Measurements from ENCODE around the gene TRIM46.

Gene TRIM46

DNA sequence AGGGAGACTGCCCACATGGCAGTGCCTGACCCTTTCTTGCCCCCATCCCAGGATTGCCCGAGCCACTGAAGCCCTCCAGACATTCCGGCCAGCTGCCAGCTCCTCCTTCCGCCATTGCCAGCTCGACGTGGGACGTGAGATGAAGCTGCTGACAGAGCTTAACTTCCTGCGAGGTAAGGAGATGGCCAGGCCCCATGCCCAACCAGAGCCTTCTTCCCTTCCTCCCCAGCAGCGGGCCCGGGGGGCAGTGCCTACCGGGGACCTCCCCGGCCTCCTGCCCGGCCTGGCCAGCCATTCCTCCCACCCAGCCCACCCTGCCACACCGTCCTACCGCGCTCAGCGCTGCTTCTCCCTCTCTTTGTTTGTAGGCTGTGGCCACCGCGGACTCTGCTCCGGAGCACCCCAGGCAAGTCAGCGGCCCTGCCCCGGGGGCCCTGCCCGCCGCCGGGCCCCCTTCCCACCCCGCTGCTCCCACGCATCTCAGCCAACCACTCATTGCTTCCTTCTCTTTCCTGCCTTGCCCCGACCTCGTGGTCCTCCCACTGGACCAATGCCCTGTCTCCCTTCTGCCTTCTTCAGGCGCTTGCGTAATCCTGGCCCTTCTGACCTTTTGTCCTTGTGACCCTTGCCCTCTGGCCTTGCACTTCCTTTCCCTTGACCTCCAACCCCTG, 4.9 kb downstream of the TRIM46 start:
- H3K27ac ChIP-seq (ENCODE audit: low read depth in 2 of 2, low read length in 2 of 2), result no peak overlapping the region
- peaks cover 0 to 3% of the 10 kb centered on the region in 2 donors for H3K27me3 ChIP-seq (ENCODE audit: control insufficient read depth in 2 of 2, insufficient read depth in 2 of 2, low read length in 2 of 2)
- peaks cover 13 to 16% of the 10 kb centered on the region in 2 donors for H3K4me1 ChIP-seq (ENCODE audit: control insufficient read depth in 2 of 2, insufficient read depth in 2 of 2, low read length in 2 of 2)
- peak overlapping the region in 1 of 2 donors; percentile 7 for H3K4me3 ChIP-seq (ENCODE audit: low read length in 2 of 2)
- H3K9me3 ChIP-seq (ENCODE audit: control insufficient read depth in 2 of 2, low read length in 2 of 2), result no peaks in the 10 kb centered on the region
- no peaks in the 10 kb centered on the region for H3K36me3 ChIP-seq (ENCODE audit: control insufficient read depth in 2 of 2, insufficient read depth in 2 of 2, low read length in 2 of 2)
- H3K9ac ChIP-seq (ENCODE audit: low read depth in 1 of 2, low read length in 2 of 2), result no peak overlapping the region

DNA sequence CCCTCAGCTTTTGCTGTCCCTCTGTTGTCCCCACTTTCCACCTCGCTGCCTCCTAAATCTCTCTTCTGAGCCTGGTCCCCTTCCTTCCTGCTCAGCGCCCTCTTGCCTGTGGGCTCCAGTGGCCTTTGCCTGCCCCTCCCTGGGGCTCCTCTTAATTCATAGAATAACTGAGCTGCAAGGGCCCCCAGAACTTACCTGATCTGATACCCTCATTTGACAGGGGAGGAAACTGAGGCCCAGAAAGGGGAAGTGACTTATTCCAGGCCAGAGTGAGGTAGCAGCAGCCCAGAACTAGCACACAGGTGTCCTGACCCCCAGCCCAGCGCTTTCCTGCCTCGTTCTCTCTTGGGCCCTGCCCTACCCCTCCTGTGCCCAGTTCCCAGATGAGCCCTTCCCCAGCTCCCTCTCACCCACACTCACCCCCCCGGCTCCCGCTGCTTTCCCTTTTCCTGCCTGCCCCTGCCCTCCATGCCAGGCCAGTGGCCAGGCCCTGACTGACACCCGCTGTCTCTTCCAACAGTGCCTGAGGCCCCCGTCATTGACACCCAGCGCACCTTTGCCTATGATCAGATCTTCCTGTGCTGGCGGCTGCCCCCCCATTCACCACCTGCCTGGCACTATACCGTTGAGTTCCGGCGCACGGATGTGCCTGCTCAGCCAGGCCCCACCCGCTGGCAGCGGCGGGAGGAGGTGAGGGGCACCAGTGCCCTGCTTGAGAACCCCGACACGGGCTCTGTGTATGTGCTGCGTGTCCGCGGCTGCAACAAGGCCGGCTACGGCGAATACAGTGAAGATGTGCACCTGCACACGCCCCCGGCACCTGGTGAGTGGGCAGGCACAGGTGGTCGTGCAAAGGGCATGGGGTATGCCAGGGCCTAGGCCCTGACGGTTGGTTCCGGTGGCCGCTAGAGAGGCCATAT, 5.7 kb downstream of the TRIM46 start:
- Histone ChIP-seq H3K36me3 (ENCODE audit: control insufficient read depth in 2 of 2, insufficient read depth in 2 of 2, low read length in 2 of 2) (no peaks in the 10 kb centered on the region), H3K27me3 (ENCODE audit: control insufficient read depth in 2 of 2, insufficient read depth in 2 of 2, low read length in 2 of 2) (no peaks in the 10 kb centered on the region), H3K4me1 (ENCODE audit: control insufficient read depth in 2 of 2, insufficient read depth in 2 of 2, low read length in 2 of 2) (peaks cover 13 to 16% of the 10 kb centered on the region in 2 donors), H3K9ac (ENCODE audit: low read depth in 1 of 2, low read length in 2 of 2) (no peak overlapping the region), H3K27ac (ENCODE audit: low read depth in 2 of 2, low read length in 2 of 2) (no peak overlapping the region), H3K4me3 (ENCODE audit: low read length in 2 of 2) (no peak overlapping the region), H3K9me3 (ENCODE audit: control insufficient read depth in 2 of 2, low read length in 2 of 2) (no peaks in the 10 kb centered on the region)

DNA sequence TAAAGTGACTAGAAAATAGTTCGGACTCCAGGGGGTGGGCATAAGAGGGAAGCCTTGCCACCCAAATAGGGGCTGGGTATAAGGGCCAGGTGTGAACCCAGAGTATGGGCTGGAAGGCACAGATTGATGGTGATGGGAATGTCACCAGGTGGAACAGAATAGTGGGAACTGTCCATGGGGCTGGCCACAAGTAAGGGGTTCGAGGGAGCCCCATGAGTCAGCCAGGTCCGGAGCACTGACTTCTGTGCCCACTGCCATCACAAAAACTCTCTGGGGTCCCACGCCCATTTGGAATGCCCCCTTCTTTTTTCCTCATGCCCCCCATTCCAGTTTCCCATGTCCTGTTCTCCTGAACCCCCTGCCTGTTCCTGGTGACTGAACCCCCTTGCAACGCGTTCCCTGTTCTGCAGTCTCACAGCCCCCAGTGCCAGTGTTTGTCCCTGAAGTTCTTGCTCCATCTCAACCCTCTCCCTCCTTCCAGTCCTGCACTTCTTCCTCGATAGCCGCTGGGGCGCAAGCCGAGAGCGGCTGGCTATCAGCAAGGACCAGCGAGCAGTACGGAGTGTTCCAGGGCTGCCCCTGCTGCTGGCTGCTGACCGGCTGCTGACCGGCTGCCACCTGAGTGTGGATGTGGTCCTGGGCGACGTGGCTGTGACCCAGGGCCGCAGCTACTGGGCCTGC, 7.9 kb downstream of the TRIM46 start:
- Histone ChIP-seq H3K4me3 (ENCODE audit: low read length in 2 of 2) (no peak overlapping the region), H3K4me1 (ENCODE audit: control insufficient read depth in 2 of 2, insufficient read depth in 2 of 2, low read length in 2 of 2) (peaks cover 27 to 34% of the 10 kb centered on the region in 2 donors), H3K27ac (ENCODE audit: low read depth in 2 of 2, low read length in 2 of 2) (no peak overlapping the region), H3K9me3 (ENCODE audit: control insufficient read depth in 2 of 2, low read length in 2 of 2) (no peaks in the 10 kb centered on the region), H3K9ac (ENCODE audit: low read depth in 1 of 2, low read length in 2 of 2) (no peak overlapping the region), H3K27me3 (ENCODE audit: control insufficient read depth in 2 of 2, insufficient read depth in 2 of 2, low read length in 2 of 2) (no peaks in the 10 kb centered on the region), H3K36me3 (ENCODE audit: control insufficient read depth in 2 of 2, insufficient read depth in 2 of 2, low read length in 2 of 2) (peaks cover 0 to 2% of the 10 kb centered on the region in 2 donors)

DNA sequence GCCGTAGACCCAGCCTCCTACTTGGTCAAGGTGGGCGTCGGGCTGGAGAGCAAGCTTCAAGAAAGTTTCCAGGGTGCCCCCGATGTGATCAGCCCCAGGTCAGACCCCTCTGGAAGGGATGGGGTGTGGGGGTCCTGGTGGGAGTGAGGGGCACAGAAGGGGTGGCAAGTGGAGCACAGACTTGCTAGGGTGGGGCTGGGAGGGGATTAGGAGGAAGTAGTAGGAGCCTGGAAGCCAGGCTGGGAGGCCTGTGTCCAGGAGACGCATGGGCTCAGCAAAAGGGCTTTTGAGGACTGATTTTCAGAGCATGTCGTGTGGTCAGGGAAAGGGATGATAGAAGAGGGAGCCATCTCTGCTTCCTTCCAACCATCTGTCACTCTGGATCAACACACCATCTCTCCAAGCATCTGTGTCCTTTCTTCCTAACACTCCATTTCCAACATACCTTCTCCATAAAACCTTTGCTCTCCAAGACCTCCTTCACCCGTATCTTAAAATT, 8.5 kb downstream of the TRIM46 start:
- H3K9ac ChIP-seq (ENCODE audit: low read depth in 1 of 2, low read length in 2 of 2), result no peak overlapping the region
- no peak overlapping the region for H3K27ac ChIP-seq (ENCODE audit: low read depth in 2 of 2, low read length in 2 of 2)
- H3K36me3 ChIP-seq (ENCODE audit: control insufficient read depth in 2 of 2, insufficient read depth in 2 of 2, low read length in 2 of 2), result peaks cover 0 to 2% of the 10 kb centered on the region in 2 donors
- H3K9me3 ChIP-seq (ENCODE audit: control insufficient read depth in 2 of 2, low read length in 2 of 2), result no peaks in the 10 kb centered on the region
- peaks cover 27 to 35% of the 10 kb centered on the region in 2 donors for H3K4me1 ChIP-seq (ENCODE audit: control insufficient read depth in 2 of 2, insufficient read depth in 2 of 2, low read length in 2 of 2)
- H3K4me3 ChIP-seq (ENCODE audit: low read length in 2 of 2), result no peak overlapping the region
- no peaks in the 10 kb centered on the region for H3K27me3 ChIP-seq (ENCODE audit: control insufficient read depth in 2 of 2, insufficient read depth in 2 of 2, low read length in 2 of 2)

DNA sequence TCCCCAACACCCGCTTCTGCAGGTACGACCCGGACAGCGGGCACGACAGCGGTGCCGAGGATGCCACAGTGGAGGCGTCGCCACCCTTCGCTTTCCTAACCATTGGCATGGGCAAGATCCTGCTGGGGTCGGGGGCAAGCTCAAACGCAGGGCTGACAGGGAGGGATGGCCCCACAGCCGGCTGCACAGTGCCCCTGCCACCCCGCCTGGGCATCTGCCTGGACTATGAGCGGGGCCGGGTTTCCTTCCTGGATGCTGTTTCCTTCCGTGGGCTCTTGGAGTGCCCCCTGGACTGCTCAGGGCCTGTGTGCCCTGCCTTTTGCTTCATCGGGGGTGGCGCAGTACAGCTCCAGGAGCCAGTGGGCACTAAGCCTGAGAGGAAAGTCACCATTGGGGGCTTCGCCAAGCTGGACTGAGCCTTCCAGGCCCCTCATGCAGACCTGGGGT, 10.1 kb downstream of the TRIM46 start:
- peaks cover 34 to 39% of the 10 kb centered on the region in 2 donors for H3K4me1 ChIP-seq (ENCODE audit: control insufficient read depth in 2 of 2, insufficient read depth in 2 of 2, low read length in 2 of 2)
- peaks cover 0 to 2% of the 10 kb centered on the region in 2 donors for H3K36me3 ChIP-seq (ENCODE audit: control insufficient read depth in 2 of 2, insufficient read depth in 2 of 2, low read length in 2 of 2)
- no peak overlapping the region for H3K4me3 ChIP-seq (ENCODE audit: low read length in 2 of 2)
- H3K9me3 ChIP-seq (ENCODE audit: control insufficient read depth in 2 of 2, low read length in 2 of 2), result no peaks in the 10 kb centered on the region
- no peaks in the 10 kb centered on the region for H3K27me3 ChIP-seq (ENCODE audit: control insufficient read depth in 2 of 2, insufficient read depth in 2 of 2, low read length in 2 of 2)
- no peak overlapping the region for H3K27ac ChIP-seq (ENCODE audit: low read depth in 2 of 2, low read length in 2 of 2)
- H3K9ac ChIP-seq (ENCODE audit: low read depth in 1 of 2, low read length in 2 of 2), result no peak overlapping the region

DNA sequence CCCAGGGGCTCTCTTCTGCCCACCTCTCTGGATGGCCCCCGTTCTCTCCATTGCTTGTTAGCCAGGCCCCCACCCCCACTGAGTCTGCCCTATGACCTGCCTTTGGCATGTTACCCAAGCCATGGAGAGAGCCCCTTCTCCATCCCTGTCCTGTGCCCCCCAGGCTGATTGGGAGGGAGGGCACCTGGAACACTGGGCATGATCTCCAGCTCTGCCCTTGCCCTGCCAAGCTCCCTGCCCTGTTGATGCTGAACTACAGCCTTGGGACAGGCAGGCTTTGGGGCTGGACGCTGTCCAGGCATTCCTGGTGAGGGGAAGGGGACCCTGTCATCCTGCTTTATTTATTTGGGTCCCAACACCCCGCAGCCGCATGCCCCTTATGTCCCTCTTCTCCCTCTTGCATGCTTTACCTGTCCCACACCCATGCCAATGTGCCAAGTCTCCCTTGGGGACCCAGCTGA, 10.7 kb downstream of the TRIM46 start:
- H3K27me3 ChIP-seq (ENCODE audit: control insufficient read depth in 2 of 2, insufficient read depth in 2 of 2, low read length in 2 of 2), result no peaks in the 10 kb centered on the region
- H3K9ac ChIP-seq (ENCODE audit: low read depth in 1 of 2, low read length in 2 of 2), result peak overlapping the region in 1 of 2 donors; percentile 45
- H3K27ac ChIP-seq (ENCODE audit: low read depth in 2 of 2, low read length in 2 of 2), result peak overlapping the region; percentile 77 to 79
- H3K4me1 ChIP-seq (ENCODE audit: control insufficient read depth in 2 of 2, insufficient read depth in 2 of 2, low read length in 2 of 2), result peaks cover 34 to 37% of the 10 kb centered on the region in 2 donors
- peaks cover 0 to 2% of the 10 kb centered on the region in 2 donors for H3K36me3 ChIP-seq (ENCODE audit: control insufficient read depth in 2 of 2, insufficient read depth in 2 of 2, low read length in 2 of 2)
- H3K9me3 ChIP-seq (ENCODE audit: control insufficient read depth in 2 of 2, low read length in 2 of 2), result no peaks in the 10 kb centered on the region
- H3K4me3 ChIP-seq (ENCODE audit: low read length in 2 of 2), result no peak overlapping the region

DNA sequence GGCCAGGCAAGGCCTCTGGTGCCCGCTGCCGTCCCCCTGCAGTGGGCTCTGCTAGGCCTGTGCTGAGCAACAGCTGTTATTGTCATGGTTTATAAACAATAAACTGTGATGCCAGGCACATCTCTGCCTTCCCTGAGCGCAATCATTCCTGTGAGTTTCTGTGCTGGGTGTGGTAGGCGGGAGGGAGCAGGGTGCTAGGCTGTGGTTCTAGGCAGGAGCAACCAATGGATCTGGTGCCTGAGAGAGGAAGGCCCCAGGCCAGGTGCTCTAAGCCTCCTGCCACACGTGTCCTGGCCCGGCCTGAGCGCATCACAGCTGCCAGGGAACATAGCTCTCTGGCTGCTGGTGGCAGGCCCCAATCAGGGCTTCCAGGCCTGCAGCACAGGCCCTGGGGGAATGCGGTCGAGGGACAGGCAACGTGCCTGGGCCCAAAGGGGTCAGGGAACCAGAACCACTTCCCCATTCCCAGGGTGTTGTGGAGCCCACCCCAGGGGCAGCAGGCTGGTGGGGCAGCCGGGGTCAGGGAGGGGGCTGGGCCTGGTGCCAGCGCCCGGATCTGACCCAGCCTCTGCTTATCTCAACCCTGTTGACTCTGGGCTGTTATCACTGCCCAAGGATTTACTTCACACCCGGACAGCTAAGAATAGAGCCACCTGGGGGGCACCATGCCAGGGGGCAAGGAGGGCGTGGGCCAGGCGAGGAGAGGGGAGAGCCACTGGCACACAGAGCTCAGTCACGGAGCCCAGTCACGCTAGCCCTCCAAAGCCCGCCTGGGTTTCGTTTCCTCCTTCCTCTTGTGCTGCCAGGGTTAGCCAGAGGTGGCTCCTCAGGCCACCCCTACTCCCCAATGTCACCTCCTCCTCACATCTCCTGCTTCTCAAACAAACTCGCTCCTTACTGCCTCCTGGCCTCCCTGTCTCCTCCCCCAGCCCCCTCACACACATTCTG, 11.5 kb downstream of the TRIM46 start:
- Histone ChIP-seq H3K4me1 (ENCODE audit: control insufficient read depth in 2 of 2, insufficient read depth in 2 of 2, low read length in 2 of 2) (peaks cover 34 to 37% of the 10 kb centered on the region in 2 donors), H3K27me3 (ENCODE audit: control insufficient read depth in 2 of 2, insufficient read depth in 2 of 2, low read length in 2 of 2) (no peaks in the 10 kb centered on the region), H3K27ac (ENCODE audit: low read depth in 2 of 2, low read length in 2 of 2) (peak overlapping the region; percentile 77 to 79), H3K9me3 (ENCODE audit: control insufficient read depth in 2 of 2, low read length in 2 of 2) (no peaks in the 10 kb centered on the region), H3K4me3 (ENCODE audit: low read length in 2 of 2) (no peak overlapping the region), H3K36me3 (ENCODE audit: control insufficient read depth in 2 of 2, insufficient read depth in 2 of 2, low read length in 2 of 2) (peaks cover 0 to 2% of the 10 kb centered on the region in 2 donors), H3K9ac (ENCODE audit: low read depth in 1 of 2, low read length in 2 of 2) (peak overlapping the region; percentile 24 to 54)

DNA sequence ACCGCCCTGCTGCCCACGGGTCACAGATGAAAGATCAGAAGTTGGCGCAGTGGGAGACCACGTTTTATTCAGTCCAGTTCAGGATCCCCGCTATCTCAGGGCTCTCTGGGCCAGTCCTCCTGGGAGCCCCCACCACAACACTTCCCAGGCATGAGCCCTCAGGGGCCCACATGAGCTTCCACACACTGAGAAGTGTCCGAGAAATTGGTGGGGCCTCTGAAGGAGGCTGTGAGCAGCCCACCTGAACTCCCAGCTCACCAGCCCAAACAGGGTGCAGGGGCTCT, 12.1 kb downstream of the TRIM46 start:
- Histone ChIP-seq H3K9me3 (ENCODE audit: control insufficient read depth in 2 of 2, low read length in 2 of 2) (no peaks in the 10 kb centered on the region), H3K27me3 (ENCODE audit: control insufficient read depth in 2 of 2, insufficient read depth in 2 of 2, low read length in 2 of 2) (no peaks in the 10 kb centered on the region), H3K4me3 (ENCODE audit: low read length in 2 of 2) (no peak overlapping the region), H3K4me1 (ENCODE audit: control insufficient read depth in 2 of 2, insufficient read depth in 2 of 2, low read length in 2 of 2) (peaks cover 34 to 37% of the 10 kb centered on the region in 2 donors), H3K36me3 (ENCODE audit: control insufficient read depth in 2 of 2, insufficient read depth in 2 of 2, low read length in 2 of 2) (peaks cover 0 to 2% of the 10 kb centered on the region in 2 donors), H3K9ac (ENCODE audit: low read depth in 1 of 2, low read length in 2 of 2) (peak overlapping the region in 1 of 2 donors; percentile 54), H3K27ac (ENCODE audit: low read depth in 2 of 2, low read length in 2 of 2) (peak overlapping the region; percentile 77 to 79)

Measured in mucosa of rectum (tissue), 2 donors.